ENCODE measurements around the gene ACKR2. TPM values are rescaled to one million over a fixed set of nuclear protein-coding genes. Genes with fewer than 3 reads are reported as not detected.

The ACKR2 gene
- total RNA-seq, 4 donors from 2014 or later: 1.2 to 6.6 (median 3.4) TPM

- Histone ChIP-seq H3K27ac (peak overlapping the region; percentile 20), H3K27me3 (no peaks in the 10 kb centered on the region), H3K4me3 (no peak overlapping the region), H3K9me3 (no peaks in the 10 kb centered on the region), H3K36me3 (peaks cover 20% of the 10 kb centered on the region), H3K4me1 (peaks cover 10% of the 10 kb centered on the region)
- no peak for TF ChIP-seq POLR2A (IDR thresholded peaks at IDR 0.05)
- no peak for TF ChIP-seq EP300 (IDR thresholded peaks at IDR 0.05)
- TF ChIP-seq POLR2AphosphoS5 (IDR thresholded peaks at IDR 0.05): no peak
- no peak for TF ChIP-seq CTCF (IDR thresholded peaks at IDR 0.05)
- DNase-seq (ENCODE audit: low spot score in 2 of 2): no peak
- 80% methylated on average over 3 of the region's 3 CpGs for WGBS
Observed at GRCh38 chr3:42780398-42780797, 28.8 kb upstream of the ACKR2 start.

- H3K9me3 ChIP-seq: no peaks in the 10 kb centered on the region
- TF ChIP-seq POLR2AphosphoS5 (IDR thresholded peaks at IDR 0.05) (no peak), POLR2A (IDR thresholded peaks at IDR 0.05) (no peak), CTCF (IDR thresholded peaks at IDR 0.05) (peak; percentile 60 to 80), EP300 (IDR thresholded peaks at IDR 0.05) (no peak)
- H3K27me3 ChIP-seq: no peaks in the 10 kb centered on the region
- H3K4me3 ChIP-seq: no peak overlapping the region
- H3K36me3 ChIP-seq: peaks cover 25% of the 10 kb centered on the region
- DNase-seq (ENCODE audit: low spot score in 2 of 2): no peak
- peaks cover 10% of the 10 kb centered on the region for H3K4me1 ChIP-seq
- 61% methylated on average over 11 of the region's 11 CpGs for WGBS
- no peak overlapping the region for H3K27ac ChIP-seq
Observed at GRCh38 chr3:42780892-42781700, 28.1 kb upstream of the ACKR2 start.

GRCh38 chr3:42786212-42786611 is 23.0 kb upstream of the ACKR2 start:
- H3K36me3 ChIP-seq: peaks cover 36% of the 10 kb centered on the region
- no peak overlapping the region for H3K4me3 ChIP-seq
- no peak for DNase-seq (ENCODE audit: low spot score in 2 of 2)
- H3K27ac ChIP-seq: no peak overlapping the region
- 67% methylated on average over 1 of the region's 1 CpG for WGBS
- no peaks in the 10 kb centered on the region for H3K27me3 ChIP-seq
- TF ChIP-seq POLR2A (IDR thresholded peaks at IDR 0.05) (no peak), EP300 (IDR thresholded peaks at IDR 0.05) (no peak), CTCF (IDR thresholded peaks at IDR 0.05) (no peak), POLR2AphosphoS5 (IDR thresholded peaks at IDR 0.05) (no peak)
- H3K9me3 ChIP-seq: no peaks in the 10 kb centered on the region
- H3K4me1 ChIP-seq: no peaks in the 10 kb centered on the region

GRCh38 chr3:42786631-42787030 is 22.6 kb upstream of the ACKR2 start:
- Histone ChIP-seq H3K9me3 (no peaks in the 10 kb centered on the region), H3K27ac (no peak overlapping the region), H3K4me1 (no peaks in the 10 kb centered on the region), H3K4me3 (no peak overlapping the region), H3K27me3 (no peaks in the 10 kb centered on the region), H3K36me3 (peaks cover 36% of the 10 kb centered on the region)
- WGBS: 97% methylated on average over 2 of the region's 2 CpGs
- no peak for DNase-seq (ENCODE audit: low spot score in 2 of 2)
- TF ChIP-seq EP300 (IDR thresholded peaks at IDR 0.05) (no peak), CTCF (IDR thresholded peaks at IDR 0.05) (no peak)

GRCh38 chr3:42790714-42791229 is 18.5 kb upstream of the ACKR2 start:
- Histone ChIP-seq H3K4me1 (no peaks in the 10 kb centered on the region), H3K27me3 (no peaks in the 10 kb centered on the region), H3K27ac (no peak overlapping the region), H3K4me3 (no peak overlapping the region), H3K36me3 (peaks cover 33% of the 10 kb centered on the region), H3K9me3 (no peaks in the 10 kb centered on the region)
- 62% methylated on average over 6 of the region's 6 CpGs for WGBS
- no peak for DNase-seq (ENCODE audit: low spot score in 2 of 2)
- no peak for TF ChIP-seq POLR2AphosphoS5 (IDR thresholded peaks at IDR 0.05)
- TF ChIP-seq CTCF (IDR thresholded peaks at IDR 0.05): no peak
- no peak for TF ChIP-seq POLR2A (IDR thresholded peaks at IDR 0.05)
- no peak for TF ChIP-seq EP300 (IDR thresholded peaks at IDR 0.05)

Measured in suprapubic skin (tissue), 4 donors.